Measurements from ENCODE around the gene LPP.

The LPP gene

DNA sequence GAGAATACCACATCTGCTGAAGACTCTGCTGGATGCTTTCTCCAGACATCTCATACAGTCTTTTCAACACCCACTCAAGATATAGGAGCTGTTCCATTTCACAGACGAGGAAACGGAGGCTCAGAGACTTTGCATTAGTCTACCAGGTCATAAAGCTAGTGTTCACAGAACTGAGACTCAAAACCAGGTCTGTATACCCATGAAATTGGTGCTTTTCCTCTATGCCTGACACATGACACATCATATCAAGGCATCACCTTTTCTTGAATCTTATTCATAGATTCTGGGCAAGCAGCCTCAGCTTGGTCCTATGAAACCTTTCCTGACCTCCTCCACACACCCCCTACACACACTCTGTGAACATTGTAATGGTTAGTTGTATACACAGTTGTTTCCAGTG, 101.2 kb downstream of the LPP start:
- no peak for DNase-seq

DNA sequence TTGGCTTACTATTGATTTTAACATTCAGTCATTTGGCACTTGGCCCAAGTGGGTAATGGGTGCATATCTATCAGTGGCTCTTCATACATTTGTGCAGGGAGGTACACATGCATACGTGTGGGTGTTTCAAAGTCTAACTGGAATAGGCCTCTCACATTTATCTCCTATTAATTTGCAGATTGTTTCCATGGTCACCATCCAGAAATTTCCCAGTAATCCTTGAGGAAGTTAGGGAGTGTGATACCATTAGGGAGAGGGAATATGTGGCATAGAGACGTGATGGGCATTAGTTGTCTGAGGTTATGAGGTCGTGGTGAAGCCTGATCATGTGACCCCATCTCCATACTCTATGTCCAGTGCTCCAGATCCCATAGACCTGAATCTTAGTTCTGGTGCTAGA, 102.8 kb downstream of the LPP start:
- no peak for DNase-seq

DNA sequence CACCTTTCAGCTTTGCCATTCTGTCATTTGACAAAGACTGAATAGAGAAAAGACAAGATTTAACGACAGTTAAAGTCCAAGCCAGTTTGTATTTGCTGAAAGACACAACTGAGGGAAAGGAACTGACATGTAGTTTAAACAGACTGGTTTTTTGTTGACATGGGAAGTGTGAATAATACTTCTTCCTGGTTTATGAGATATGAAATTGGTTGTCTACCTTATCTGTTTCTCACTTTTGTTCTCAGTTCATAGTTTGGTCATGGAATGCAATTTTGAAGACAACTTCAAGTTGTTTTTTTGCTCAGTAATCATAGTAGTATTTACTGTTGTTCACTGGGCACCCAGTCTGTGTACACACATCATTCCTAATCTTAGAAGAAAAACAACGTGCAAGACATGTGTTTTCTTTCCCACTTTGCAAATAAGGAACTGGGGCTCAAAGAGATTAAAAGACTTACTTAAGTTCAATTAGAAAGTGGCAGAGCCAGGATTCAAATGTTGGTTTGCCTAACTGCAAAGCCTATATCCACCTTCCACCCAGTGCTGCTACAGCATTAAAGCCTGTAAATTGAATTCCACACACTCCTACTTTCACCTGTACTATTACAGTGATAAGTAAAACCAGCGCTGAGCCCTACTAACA, 103.5 kb downstream of the LPP start:
- DNase-seq = no peak

DNA sequence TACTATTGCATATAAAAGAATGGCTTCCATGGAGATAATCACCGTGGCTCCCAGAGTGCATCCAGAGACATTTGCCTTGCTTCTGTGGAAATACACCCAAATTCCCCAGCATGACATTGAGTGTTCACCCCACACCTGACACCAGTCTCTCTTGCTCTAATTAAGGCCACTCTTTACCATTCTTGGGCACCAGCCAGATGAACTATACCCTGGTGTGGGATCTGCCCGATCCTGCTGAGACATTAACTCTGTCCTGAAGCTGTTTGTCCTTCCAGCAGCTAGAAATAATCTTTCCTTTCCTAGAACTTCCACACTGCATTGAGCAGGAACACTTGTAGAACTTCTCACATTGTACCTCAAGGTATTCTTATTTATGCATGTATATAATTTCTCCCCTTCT, 105.2 kb downstream of the LPP start:
- DNase-seq = no peak

DNA sequence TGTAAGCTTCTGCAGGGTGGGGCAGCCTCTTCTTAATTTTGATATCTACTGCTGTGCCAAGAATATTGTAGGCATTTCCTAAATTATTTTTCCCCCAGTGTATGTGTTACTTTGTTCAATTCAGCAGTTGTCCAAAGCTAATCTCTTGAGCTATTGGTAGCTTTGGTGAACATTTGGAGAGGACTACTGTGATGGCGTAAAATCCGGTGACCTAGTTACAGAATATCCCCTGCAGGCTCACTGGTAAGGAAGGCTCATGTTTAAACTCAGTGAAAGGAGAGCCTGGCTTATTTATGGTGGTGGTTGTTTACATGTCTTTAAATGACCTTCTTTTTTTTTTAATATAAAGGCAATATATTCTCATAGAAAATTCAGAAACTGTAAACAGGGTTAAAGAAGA, 105.6 kb downstream of the LPP start:
- DNase-seq = no peak

DNA sequence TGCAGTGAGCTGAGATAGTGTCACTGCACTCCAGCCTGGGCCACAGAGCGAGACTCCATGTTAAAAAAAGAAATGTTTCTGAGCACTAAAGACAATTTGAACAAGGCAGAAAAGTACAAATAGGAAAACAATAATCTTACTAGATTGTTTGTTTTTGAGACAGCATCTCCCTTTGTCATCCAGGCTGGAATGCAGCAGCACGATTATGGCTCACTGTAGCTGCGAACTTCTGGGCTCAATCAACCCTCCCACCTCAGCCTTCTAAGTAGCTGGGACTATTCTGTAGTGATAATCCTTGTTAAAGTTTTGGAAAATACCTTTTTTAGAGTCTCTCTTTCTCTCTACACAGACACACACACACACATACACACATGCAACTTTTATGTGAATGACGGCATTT, 107.1 kb downstream of the LPP start:
- no peak for DNase-seq

DNA sequence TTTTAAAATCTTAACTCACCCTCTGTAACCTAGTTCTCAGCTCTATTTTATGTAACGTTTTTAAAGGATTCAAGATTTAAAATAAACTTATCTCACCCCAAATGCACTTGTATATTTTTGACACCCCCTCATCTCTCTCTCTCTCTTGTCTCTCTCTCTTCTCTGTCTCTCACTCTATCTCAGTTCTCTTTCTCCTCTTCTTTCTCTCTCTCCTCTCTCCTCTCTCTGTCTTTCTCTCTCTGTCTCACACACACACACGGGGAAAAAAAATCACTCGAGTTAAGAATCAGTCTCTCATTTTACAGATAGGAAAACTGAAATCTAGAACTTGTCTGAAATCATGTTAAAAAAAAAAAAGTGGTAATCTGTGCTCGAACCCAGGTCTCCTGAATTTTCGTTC, 108.5 kb downstream of the LPP start:
- DNase-seq = no peak

DNA sequence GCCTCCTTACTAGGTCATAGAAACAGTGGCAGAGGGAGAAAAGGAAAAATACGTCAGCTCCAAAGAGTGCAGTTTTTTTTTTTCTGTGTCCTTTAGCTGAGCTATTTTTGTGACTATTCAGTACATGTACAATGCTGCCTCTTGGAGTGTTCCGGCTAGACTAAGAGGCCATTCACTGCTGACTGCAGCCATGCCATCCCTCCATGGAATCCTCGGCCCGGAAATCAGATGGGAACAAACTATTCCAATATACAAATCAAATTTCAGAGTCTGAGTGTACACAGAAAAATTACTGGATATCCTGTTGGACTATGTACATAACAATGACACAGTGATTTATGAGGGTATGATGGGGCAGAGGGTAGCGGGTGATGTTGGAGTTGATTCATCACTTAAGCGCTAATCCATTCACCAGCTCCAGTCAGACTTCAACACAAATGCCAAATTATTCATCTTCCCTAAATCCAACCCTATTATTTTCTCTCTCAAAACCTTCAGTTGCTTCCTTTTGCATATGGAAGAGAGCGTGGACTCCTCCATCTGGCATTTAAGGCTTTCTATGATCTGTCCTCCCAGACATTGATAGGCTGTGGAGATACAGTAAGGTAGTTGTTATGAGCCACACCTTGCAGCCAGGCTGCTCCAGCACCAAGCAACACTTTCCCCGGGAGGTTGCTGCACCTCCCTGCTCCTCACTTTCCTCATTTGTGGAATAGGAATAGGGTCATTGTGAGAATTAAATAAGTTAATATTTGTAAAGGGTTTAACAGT, 109.1 kb downstream of the LPP start:
- peak; percentile 48 to 60 for DNase-seq

DNA sequence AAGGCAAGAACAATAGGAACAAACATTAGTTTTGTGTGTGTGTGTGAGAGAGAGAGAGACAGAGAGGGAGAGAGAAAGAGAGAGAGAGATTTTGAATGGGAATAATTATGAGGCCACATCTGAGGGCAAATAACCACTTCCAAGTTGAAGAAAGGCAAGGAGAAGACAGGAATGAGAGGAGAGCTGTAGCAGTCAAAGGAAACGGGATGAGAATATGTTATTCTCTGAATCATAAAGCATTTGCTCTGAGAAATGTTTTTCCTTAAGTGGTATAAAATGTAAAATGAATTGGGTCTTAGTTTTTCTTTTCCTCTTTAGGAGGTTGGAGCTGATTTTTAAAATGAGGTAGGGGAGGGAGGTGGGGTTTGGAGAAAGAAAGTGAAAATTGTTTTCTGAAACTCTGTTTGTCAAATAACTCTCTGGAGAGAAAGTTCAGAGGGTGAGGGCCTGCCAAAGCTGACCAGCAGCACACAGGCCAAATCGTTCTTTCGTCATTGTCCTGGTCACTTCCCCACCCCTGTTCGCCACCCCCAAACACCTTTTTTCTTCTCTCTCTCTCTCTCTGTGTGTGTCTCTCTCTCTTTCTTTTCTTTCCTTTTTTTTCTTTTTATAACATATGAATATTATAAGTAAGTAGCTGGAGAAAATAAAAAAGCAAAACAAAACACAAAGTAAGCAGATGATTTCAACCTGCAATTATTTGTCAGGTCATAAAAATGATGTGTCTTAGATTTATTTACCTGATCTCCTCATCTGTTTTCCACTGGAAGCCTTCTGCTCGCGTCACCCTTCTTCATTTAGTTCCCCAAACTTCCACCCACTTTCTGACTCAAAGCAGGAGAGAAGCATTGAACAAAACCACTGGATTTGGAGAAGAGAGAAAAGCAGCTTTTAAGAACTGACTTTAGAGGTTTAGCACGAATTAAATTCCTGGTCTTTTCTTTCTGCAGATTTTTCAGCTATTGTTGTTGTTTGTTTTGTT, 110.6 kb downstream of the LPP start:
- no peak for DNase-seq

DNA sequence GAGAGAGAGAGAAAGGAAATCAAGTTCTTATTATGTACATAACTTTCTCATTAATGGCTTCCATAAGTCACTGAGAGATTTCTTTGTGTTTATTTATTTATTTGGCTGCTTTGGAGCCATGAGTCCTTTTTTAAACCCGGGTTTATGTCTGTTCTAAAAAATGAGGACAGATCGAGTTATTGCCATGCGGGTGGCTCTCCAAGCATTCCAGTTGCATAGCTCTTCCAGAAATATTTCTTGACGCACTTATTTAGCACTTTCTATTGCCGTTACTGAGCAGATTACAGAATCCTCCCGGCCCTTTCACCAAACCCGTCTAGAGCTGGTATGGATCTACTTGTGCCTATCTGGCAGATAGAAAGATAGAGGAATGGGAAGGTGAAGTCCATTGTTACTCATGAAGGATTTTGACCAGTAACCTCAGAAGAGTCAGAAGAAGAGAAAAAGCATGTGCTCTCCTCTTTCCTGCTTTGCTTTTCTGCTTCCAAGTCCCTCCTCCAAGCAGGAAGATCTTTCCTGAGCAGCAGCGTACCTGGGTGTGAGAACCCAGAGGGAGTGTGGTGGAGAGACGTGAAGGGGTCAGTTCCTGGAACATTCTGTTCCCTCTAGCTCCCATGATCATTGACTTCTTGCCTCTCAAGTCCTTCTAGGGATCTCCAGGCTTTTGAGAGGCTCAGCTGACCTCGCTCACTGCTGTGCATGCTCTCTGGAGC, 112.8 kb downstream of the LPP start:
- DNase-seq = no peak

DNA sequence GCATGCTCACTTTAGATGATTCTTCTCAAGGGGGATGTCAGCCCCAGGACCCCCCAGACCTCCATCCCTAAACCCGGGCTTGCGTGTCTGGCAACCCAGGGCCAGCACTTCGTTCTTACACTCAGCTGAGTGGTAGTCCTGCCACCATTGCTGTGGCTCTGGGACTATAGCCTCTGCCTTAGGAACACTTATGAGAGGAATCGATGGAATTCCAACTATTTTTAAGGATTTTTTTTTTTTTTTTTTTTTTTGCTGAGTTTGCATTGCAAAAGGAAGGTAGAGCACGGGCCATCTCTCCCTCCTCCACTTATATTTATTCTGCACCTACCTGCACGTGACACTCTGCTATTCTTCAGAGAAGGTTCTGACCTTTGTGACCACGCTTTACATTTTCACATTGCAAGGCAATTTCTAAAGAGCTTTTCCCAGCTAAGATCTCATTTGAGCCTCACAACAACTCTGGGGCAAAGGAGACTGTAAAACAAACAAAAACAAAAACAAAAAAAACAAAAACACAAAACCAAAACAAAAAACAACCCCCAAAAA, 113.9 kb downstream of the LPP start:
- DNase-seq = no peak

DNA sequence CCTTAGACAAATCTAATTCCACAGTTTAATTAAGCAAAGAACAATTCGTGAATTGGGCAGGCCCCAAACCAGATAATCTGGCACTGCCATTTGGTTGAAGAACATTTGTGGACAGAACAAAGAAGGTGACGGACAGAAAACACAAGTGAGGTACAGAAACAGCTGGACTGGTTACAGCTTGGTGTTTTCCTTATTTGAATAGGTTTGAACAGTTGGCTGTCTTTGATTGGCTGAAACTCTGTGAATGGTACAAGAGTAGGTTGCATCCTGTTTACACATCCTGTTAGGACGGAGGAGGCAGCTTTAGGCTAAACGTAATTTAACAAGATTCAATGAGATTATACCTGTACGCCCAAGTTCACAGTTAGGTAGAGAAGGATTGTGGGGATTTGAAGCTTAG, 114.4 kb downstream of the LPP start:
- no peak for DNase-seq

DNA sequence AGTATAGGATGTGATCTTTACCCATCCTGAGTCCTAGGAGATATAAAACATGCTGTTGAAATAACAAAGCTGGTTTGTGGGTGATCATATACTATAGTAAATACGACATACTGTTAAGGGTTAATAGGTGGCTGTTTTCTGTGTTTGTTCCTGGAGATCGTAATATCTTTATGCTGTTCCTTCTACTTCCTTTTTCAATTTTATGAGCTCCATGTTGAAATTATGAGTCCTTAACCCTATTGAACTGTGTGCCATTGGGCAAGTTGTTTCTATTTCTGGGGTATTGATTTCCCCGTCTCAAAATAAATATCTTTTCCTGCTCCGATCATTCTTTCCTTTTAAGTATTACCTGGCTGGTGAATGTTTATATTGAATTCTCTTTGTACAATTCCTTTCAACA, 115.1 kb downstream of the LPP start:
- no peak for DNase-seq

DNA sequence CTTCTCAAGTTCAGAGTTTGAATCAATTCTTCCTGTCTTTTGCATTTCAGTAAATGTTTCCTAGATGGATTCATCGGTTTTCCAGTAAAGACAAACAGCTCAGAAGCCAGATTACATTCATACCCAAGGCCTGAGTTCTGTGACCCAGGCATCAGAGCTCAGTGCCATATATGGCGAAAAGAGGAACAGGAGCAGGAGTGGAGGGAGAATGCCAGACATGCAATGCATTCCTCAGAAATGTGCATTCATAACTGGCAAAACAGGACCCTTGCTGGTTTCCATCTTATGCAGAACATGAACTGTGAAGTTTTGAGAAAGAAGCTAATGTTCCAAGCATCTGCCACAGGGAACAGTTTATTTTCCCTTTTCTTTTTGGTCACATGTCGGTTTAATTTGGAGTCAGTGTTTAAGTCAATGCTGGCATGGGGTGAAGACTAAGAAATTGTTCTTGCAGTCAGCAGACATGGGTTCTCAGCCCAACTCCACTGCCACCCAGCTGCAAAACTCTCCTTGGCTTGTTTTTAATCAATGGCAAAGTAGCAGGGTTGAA, 116.5 kb downstream of the LPP start:
- no peak for DNase-seq

DNA sequence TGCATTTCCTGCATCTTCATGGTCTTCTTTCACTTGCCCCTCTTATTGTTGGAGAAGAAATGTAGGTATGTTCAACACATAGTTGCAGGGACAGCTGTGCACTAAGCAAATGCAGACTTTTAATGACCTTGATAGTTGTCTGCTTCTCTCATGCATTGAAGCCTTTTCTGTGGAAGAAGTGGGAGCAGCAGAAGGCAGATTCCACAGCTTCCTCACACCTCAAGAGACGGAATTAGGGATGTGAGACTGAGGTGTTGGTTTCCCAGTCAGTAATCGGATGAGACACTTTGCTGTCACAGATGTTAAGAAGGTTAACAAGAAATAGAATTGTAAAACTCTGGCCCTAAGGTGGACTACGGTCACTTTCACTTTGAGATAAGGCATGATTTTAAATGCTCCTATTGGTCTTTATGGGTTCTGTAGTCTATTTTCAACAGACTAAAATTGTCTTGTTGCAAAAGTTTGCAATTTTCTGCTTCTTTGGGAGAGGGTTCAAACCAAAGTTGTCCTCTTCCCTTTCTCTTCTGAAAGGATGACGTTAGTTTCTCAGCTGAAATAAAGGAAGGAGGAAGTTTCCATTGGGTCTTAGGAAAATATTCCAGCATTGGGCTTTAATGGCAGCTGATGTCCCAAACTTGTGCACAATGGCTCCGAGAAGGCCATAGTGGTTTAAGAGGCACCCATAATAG, 117.4 kb downstream of the LPP start:
- no peak for DNase-seq

DNA sequence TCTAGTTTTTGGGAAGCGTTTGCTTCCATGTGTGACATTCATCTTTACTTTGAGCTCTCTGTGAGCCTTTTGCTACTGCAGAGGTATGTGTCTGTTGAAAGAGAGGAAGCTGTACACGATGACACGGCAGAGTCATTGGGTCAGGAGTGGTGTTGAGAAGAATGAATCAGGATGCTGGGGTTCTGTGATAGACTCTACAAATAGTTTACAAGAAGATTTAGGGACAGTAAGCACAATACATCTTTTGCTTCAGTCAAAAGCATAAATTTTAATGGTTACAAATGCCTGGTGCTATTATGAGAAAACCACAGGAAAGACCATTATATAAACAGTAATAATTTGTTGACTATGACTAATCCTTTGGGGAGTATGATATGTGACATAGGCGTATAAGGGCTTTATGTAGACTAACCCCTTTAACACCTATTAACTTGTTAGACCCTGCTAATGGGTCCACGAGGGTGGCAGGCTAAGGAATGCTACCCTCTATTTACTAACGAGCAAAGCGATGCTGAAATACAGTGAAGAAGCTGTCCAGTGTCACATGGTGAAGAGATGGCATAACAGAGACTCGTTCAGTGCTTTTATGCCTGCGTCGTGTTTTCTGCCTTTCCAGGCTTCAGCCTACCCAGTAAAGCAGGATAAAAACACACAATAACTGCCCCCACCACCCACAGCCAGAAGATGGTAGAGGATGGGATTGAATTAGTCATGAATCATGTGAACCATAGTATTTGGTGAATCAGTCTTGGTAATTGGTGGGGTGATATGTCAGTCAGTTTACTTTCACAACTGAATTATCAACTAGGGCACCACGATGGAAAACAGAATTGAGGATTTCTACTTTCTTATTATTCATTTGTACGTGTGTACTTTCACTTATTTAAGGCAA, 118.8 kb downstream of the LPP start:
- no peak for DNase-seq

DNA sequence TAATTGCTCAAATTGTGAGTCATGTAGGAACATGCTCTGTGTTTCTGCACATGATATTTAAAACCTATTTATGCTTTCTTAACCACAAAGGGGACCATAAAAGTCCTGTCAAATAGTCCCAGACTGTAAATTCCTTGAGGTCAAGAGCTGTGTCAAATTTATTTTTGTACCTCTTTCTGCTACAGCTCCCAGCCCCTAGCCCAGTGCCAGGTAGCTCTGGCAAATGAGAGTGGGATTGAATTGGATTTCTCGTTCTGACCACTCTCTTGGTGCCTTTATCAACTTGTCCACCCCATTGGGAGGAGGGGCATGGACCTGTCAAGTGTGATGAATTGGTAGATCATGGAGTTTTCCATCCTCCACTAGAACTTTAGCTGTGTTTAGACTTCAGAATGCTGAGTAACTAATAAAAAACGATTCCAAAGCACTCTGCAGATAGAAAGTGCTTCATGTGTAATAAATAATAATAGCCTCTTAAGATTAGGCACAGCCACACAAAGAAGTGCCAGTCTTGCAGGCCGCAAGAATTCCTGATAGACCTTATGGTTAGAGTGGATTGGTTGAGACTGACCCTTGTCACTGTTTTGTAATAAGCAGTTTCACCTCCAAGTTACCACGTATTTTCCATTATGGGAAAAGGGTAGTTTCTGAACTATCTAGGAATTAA, 120.4 kb downstream of the LPP start:
- no peak for DNase-seq

DNA sequence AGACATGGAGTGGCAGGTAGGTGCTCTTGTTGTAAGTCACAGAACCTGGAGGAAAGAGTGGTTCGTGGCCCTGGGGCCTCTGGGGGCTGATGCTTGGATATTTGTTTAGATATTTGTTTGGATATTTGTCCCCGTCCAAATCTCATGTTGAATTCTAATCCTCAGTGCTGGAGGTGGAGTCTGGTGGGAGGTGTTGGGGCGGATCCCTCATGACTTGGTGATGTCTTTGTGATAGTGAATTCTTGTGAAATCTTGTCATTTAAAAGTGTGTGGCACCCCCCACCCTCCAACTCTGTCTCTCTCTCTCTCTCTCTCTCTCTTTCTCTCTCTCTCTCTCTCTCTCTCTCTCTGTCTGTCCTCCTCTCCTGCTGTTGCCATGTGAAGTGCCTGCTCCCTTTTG, 122.4 kb downstream of the LPP start:
- no peak for DNase-seq

DNA sequence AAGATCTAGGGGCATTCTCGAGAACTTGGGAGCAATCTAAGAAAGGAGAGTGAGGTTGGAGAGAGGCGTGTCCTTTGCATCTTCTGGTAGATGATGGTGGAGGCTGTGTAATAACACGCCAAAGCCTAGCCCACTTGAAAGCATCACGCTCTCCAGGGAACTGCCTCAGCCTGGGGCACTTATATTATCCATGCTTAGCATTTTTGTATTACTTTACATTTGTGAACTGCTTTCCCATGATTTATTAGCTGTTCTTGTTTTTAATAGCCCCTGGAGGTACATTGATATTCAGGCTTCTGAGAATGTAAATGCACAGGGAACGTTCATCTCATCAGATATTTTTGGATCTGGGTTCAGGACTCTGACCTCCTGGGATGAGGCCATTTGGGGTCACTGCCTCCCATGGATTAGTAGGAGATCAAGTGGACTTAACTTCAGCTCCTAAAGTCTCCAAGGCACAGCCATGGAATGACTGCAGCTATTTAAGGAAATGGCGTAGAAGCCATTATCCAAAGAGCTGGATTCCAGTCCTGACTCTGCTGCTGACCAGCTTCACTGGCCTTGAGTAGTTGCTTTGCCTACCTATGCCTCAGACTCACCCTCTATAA, 124.9 kb downstream of the LPP start:
- DNase-seq = no peak
